ENCODE data around the gene PIEZO2.

DNA sequence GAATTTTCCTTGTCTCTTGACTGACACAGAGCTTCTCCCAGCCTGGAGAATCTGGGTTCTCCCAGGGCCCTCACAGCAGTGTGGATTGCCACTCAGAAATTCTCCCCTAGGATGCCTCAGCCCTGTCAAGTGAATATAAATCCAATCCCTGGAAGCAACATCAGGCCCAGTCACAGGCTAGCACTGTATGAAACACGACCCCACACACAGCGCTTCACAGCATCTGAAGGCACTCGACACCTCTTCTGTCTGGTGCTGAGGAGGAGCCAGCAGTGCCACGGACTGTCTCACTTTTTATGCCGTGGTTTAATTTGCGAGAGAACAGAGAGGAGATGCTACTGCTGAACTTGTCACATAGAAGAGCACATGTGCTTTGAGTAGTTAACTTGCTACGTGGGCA lies 459.0 kb downstream of the PIEZO2 start:
- TF ChIP-seq, protein P1, sequence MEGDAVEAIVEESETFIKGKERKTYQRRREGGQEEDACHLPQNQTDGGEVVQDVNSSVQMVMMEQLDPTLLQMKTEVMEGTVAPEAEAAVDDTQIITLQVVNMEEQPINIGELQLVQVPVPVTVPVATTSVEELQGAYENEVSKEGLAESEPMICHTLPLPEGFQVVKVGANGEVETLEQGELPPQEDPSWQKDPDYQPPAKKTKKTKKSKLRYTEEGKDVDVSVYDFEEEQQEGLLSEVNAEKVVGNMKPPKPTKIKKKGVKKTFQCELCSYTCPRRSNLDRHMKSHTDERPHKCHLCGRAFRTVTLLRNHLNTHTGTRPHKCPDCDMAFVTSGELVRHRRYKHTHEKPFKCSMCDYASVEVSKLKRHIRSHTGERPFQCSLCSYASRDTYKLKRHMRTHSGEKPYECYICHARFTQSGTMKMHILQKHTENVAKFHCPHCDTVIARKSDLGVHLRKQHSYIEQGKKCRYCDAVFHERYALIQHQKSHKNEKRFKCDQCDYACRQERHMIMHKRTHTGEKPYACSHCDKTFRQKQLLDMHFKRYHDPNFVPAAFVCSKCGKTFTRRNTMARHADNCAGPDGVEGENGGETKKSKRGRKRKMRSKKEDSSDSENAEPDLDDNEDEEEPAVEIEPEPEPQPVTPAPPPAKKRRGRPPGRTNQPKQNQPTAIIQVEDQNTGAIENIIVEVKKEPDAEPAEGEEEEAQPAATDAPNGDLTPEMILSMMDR (IDR thresholded peaks at IDR 0.05; ENCODE audit: poor library complexity, severe bottlenecking) = no peak
- TF ChIP-seq POLR2AphosphoS5 (IDR thresholded peaks at IDR 0.05) = no peak
